H1 (cell line): ENCODE data around the gene ACAA1. TPM values are rescaled to one million over a fixed set of nuclear protein-coding genes. Genes with fewer than 3 reads are reported as not detected.

ENCODE experiments used
- ASH2L ChIP-seq: fragments of 200-600, 300-600 bp; sonication (generic); IDR thresholded peaks from one replicate; pipeline ENCODE4 v1.7.1; 2017; ENCODE audit warnings: low read length
- CHD7 ChIP-seq: fragments of 300-600 bp; sonication (generic); IDR thresholded peaks from 2 replicates; pipeline ENCODE4 v1.7.1; 2012; ENCODE audit warnings: low read length, moderate library complexity, mild to moderate bottlenecking, inconsistent platforms; ENCODE audit not compliant: insufficient replicate concordance
- SP4 ChIP-seq: IDR thresholded peaks from 2 replicates; pipeline ENCODE4 v1.6.1; 2012; ENCODE audit warnings: low read length, inconsistent platforms
- polyA plus RNA-seq, 7 experiments: library from polyadenylated mRNA; depleted of rRNA in 3 of 7; stranded (reverse) in 5 of 7; unstranded in 2 of 7; fragments of >200 nt in 5 of 7; fragments of 200-250 nt in 2 of 7; gene quantifications; 1 replicate in 5 of 7; 2 replicates in 1 of 7; 4 replicates in 1 of 7; pipeline versions ENCODE4 v1.2.1 to v1.2.3, GENCODE V29; 2011 to 2013; ENCODE audit warnings: missing spikeins in 2 of 7, mixed read lengths in 2 of 7
- total RNA-seq: library from RNA; stranded (reverse); fragmentation: NEBNext Ultra II Directional; extraction: Animal tissue kit (Norgen Biotek cat#: 25700); gene quantifications from 2 replicates; pipeline ENCODE4 v1.2.1, GENCODE V29; 2021

Gene ACAA1
- total and polyA plus RNA-seq, 2 of the 8 experiments (the other 6 are each of a cell fraction or from before 2014, with no cell fraction given) = 23.1 to 34.8 TPM

- TF ChIP-seq CHD7 (no peak), ASH2L (no peak), SP4 (no peak)
Measured at GRCh38 chr3:38097446-38098375, 39.2 kb downstream of the ACAA1 start (continued).
